ENCODE data around the gene OSBPL3.

Gene OSBPL3

GRCh38 chr7:24914465-24914859 is 65.5 kb downstream of the OSBPL3 start:
- DNase-seq (ENCODE audit: low read depth, low spot score): no peak
- no peak for TF ChIP-seq EZH2 (IDR thresholded peaks at IDR 0.05)
- no peak for TF ChIP-seq FOXP2 (optimal IDR thresholded peaks at IDR 0.05; ENCODE audit: control extremely low read depth, extremely low read length, insufficient read depth)
- no peak for TF ChIP-seq POLR2AphosphoS5 (IDR thresholded peaks at IDR 0.05; ENCODE audit: borderline replicate concordance, low read depth, low read length)
- H3K27ac ChIP-seq: no peak overlapping the region
- no peak overlapping the region for H3K4me3 ChIP-seq
- H3K9ac ChIP-seq (ENCODE audit: insufficient read length): no peak overlapping the region
- H3K9me3 ChIP-seq (ENCODE audit: low read depth, low read length): no peaks in the 10 kb centered on the region
- H3K36me3 ChIP-seq (ENCODE audit: insufficient read depth, low read length): no peaks in the 10 kb centered on the region

- H3K27ac ChIP-seq: no peak overlapping the region
- H3K9ac ChIP-seq (ENCODE audit: insufficient read length): no peak overlapping the region
- DNase-seq (ENCODE audit: low read depth, low spot score): no peak
- TF ChIP-seq EZH2 (IDR thresholded peaks at IDR 0.05) (no peak), POLR2AphosphoS5 (IDR thresholded peaks at IDR 0.05; ENCODE audit: borderline replicate concordance, low read depth, low read length) (no peak), FOXP2 (optimal IDR thresholded peaks at IDR 0.05; ENCODE audit: control extremely low read depth, extremely low read length, insufficient read depth) (no peak)
- H3K4me3 ChIP-seq: no peak overlapping the region
- H3K9me3 ChIP-seq (ENCODE audit: low read depth, low read length): no peaks in the 10 kb centered on the region
- no peaks in the 10 kb centered on the region for H3K36me3 ChIP-seq (ENCODE audit: insufficient read depth, low read length)
Measured at GRCh38 chr7:24913801-24914464, 66.0 kb downstream of the OSBPL3 start.

- H3K9me3 ChIP-seq (ENCODE audit: low read depth, low read length): no peaks in the 10 kb centered on the region
- no peak overlapping the region for H3K27ac ChIP-seq
- H3K9ac ChIP-seq (ENCODE audit: insufficient read length): no peak overlapping the region
- no peak for DNase-seq (ENCODE audit: low read depth, low spot score)
- no peaks in the 10 kb centered on the region for H3K36me3 ChIP-seq (ENCODE audit: insufficient read depth, low read length)
- no peak overlapping the region for H3K4me3 ChIP-seq
- TF ChIP-seq EZH2 (IDR thresholded peaks at IDR 0.05) (no peak), FOXP2 (optimal IDR thresholded peaks at IDR 0.05; ENCODE audit: control extremely low read depth, extremely low read length, insufficient read depth) (no peak), POLR2AphosphoS5 (IDR thresholded peaks at IDR 0.05; ENCODE audit: borderline replicate concordance, low read depth, low read length) (no peak)
Measured at GRCh38 chr7:24912874-24913514, 67.0 kb downstream of the OSBPL3 start.

GRCh38 chr7:24912424-24912823 is 67.6 kb downstream of the OSBPL3 start:
- no peaks in the 10 kb centered on the region for H3K9me3 ChIP-seq (ENCODE audit: low read depth, low read length)
- no peaks in the 10 kb centered on the region for H3K36me3 ChIP-seq (ENCODE audit: insufficient read depth, low read length)
- H3K27ac ChIP-seq: no peak overlapping the region
- TF ChIP-seq EZH2 (IDR thresholded peaks at IDR 0.05): no peak
- no peak for TF ChIP-seq POLR2AphosphoS5 (IDR thresholded peaks at IDR 0.05; ENCODE audit: borderline replicate concordance, low read depth, low read length)
- no peak for TF ChIP-seq FOXP2 (optimal IDR thresholded peaks at IDR 0.05; ENCODE audit: control extremely low read depth, extremely low read length, insufficient read depth)
- no peak overlapping the region for H3K4me3 ChIP-seq
- H3K9ac ChIP-seq (ENCODE audit: insufficient read length): no peak overlapping the region
- DNase-seq (ENCODE audit: low read depth, low spot score): no peak

- H3K36me3 ChIP-seq (ENCODE audit: insufficient read depth, low read length): no peaks in the 10 kb centered on the region
- TF ChIP-seq FOXP2 (optimal IDR thresholded peaks at IDR 0.05; ENCODE audit: control extremely low read depth, extremely low read length, insufficient read depth) (no peak), EZH2 (IDR thresholded peaks at IDR 0.05) (no peak)
- H3K27ac ChIP-seq: no peak overlapping the region
- H3K4me3 ChIP-seq: no peak overlapping the region
- DNase-seq (ENCODE audit: low read depth, low spot score): no peak
- H3K9ac ChIP-seq (ENCODE audit: insufficient read length): no peak overlapping the region
- no peaks in the 10 kb centered on the region for H3K9me3 ChIP-seq (ENCODE audit: low read depth, low read length)
Measured at GRCh38 chr7:24911213-24911603, 68.8 kb downstream of the OSBPL3 start.

GRCh38 chr7:24910551-24911212 is 69.3 kb downstream of the OSBPL3 start:
- H3K27ac ChIP-seq: no peak overlapping the region
- no peaks in the 10 kb centered on the region for H3K36me3 ChIP-seq (ENCODE audit: insufficient read depth, low read length)
- TF ChIP-seq EZH2 (IDR thresholded peaks at IDR 0.05) (no peak), FOXP2 (optimal IDR thresholded peaks at IDR 0.05; ENCODE audit: control extremely low read depth, extremely low read length, insufficient read depth) (no peak), POLR2AphosphoS5 (IDR thresholded peaks at IDR 0.05; ENCODE audit: borderline replicate concordance, low read depth, low read length) (no peak)
- no peak overlapping the region for H3K4me3 ChIP-seq
- no peak for DNase-seq (ENCODE audit: low read depth, low spot score)
- no peak overlapping the region for H3K9ac ChIP-seq (ENCODE audit: insufficient read length)
- H3K9me3 ChIP-seq (ENCODE audit: low read depth, low read length): no peaks in the 10 kb centered on the region

- no peak for TF ChIP-seq POLR2AphosphoS5 (IDR thresholded peaks at IDR 0.05; ENCODE audit: borderline replicate concordance, low read depth, low read length)
- no peak for TF ChIP-seq FOXP2 (optimal IDR thresholded peaks at IDR 0.05; ENCODE audit: control extremely low read depth, extremely low read length, insufficient read depth)
- no peak for TF ChIP-seq EZH2 (IDR thresholded peaks at IDR 0.05)
Measured at GRCh38 chr7:24908727-24909126, 71.3 kb downstream of the OSBPL3 start.

GRCh38 chr7:24908166-24908565 is 71.8 kb downstream of the OSBPL3 start:
- H3K9ac ChIP-seq (ENCODE audit: insufficient read length): no peak overlapping the region
- no peak for DNase-seq (ENCODE audit: low read depth, low spot score)

More at GRCh38 chr7:24908727-24909126, 71.3 kb downstream of the OSBPL3 start:
- Histone ChIP-seq H3K9ac (ENCODE audit: insufficient read length) (no peak overlapping the region), H3K36me3 (ENCODE audit: insufficient read depth, low read length) (no peaks in the 10 kb centered on the region), H3K27ac (no peak overlapping the region), H3K4me3 (no peak overlapping the region), H3K9me3 (ENCODE audit: low read depth, low read length) (no peaks in the 10 kb centered on the region)
- DNase-seq (ENCODE audit: low read depth, low spot score): no peak

More at GRCh38 chr7:24908166-24908565, 71.8 kb downstream of the OSBPL3 start:
- Histone ChIP-seq H3K9me3 (ENCODE audit: low read depth, low read length) (no peaks in the 10 kb centered on the region), H3K4me3 (no peak overlapping the region), H3K36me3 (ENCODE audit: insufficient read depth, low read length) (no peaks in the 10 kb centered on the region), H3K27ac (no peak overlapping the region)
- TF ChIP-seq FOXP2 (optimal IDR thresholded peaks at IDR 0.05; ENCODE audit: control extremely low read depth, extremely low read length, insufficient read depth) (no peak), POLR2AphosphoS5 (IDR thresholded peaks at IDR 0.05; ENCODE audit: borderline replicate concordance, low read depth, low read length) (no peak), EZH2 (IDR thresholded peaks at IDR 0.05) (no peak)
